Measurements from ENCODE around the gene AKAP3. TPM values are rescaled to one million over a fixed set of nuclear protein-coding genes. Genes with fewer than 3 reads are reported as not detected.

Gene AKAP3
- total and polyA plus RNA-seq, 10 of the 15 experiments (the other 5 are each of a cell fraction or from before 2014, with no cell fraction given): 0.40 to 2.4 (median 1.3) TPM

- H3K4me2 ChIP-seq (ENCODE audit: control insufficient read depth, insufficient read depth): no peak overlapping the region
- ChIA-PET POLR2A (no interaction called here), CTCF (interaction anchor here (2.1 kb wide), 1 partner anchor 9 kb away, joined by 9 read pairs; no protein-coding TSS in a partner anchor), RAD21 (ENCODE audit: unreplicated experiment) (no interaction called here), SMC1A (ENCODE audit: uncharacterized antibody, unreplicated experiment) (no interaction called here)
- 74% methylated on average over 6 of the region's 6 CpGs for WGBS (ENCODE audit: insufficient coverage, insufficient replicate concordance, low lambda C conversion rate, missing lambda C conversion rate)
- H3K36me3 ChIP-seq (ENCODE audit: control insufficient read depth in 2 of 2, insufficient read depth in 2 of 2, low read length in 1 of 2): no peaks in the 10 kb centered on the region
- no TSS peak for BruUV-seq (replicated peaks)
- no peak for FAIRE-seq
- no peaks in the 10 kb centered on the region for H3K79me2 ChIP-seq (ENCODE audit: control insufficient read depth, insufficient read depth, low read length)
- TF ChIP-seq SPI1 (IDR thresholded peaks at IDR 0.05; ENCODE audit: borderline replicate concordance, insufficient read depth, low read depth, low read length) (no peak), ZNF207 (IDR thresholded peaks at IDR 0.05; ENCODE audit: borderline replicate concordance) (no peak), EP300 (IDR thresholded peaks at IDR 0.05; ENCODE audit: borderline replicate concordance in 1 of 2, control insufficient read depth in 1 of 2, low read depth in 2 of 2, low read length in 2 of 2) (no peak), TARDBP (IDR thresholded peaks at IDR 0.05; ENCODE audit: borderline replicate concordance) (no peak), SMARCA5 (IDR thresholded peaks at IDR 0.05) (no peak), ESRRA (IDR thresholded peaks at IDR 0.05; ENCODE audit: low read length) (no peak), NR2C2 (IDR thresholded peaks at IDR 0.05; ENCODE audit: borderline replicate concordance, control insufficient read depth, insufficient read length, low read depth) (no peak), DPF2 (IDR thresholded peaks at IDR 0.05) (no peak), ZBTB40 (IDR thresholded peaks at IDR 0.05; ENCODE audit: borderline replicate concordance) (no peak), HSF1 (IDR thresholded peaks at IDR 0.05; ENCODE audit: low read depth, low read length) (no peak), KLF5 (IDR thresholded peaks at IDR 0.05; ENCODE audit: partially characterized antibody) (no peak)
- TF ChIP-seq, protein P1, sequence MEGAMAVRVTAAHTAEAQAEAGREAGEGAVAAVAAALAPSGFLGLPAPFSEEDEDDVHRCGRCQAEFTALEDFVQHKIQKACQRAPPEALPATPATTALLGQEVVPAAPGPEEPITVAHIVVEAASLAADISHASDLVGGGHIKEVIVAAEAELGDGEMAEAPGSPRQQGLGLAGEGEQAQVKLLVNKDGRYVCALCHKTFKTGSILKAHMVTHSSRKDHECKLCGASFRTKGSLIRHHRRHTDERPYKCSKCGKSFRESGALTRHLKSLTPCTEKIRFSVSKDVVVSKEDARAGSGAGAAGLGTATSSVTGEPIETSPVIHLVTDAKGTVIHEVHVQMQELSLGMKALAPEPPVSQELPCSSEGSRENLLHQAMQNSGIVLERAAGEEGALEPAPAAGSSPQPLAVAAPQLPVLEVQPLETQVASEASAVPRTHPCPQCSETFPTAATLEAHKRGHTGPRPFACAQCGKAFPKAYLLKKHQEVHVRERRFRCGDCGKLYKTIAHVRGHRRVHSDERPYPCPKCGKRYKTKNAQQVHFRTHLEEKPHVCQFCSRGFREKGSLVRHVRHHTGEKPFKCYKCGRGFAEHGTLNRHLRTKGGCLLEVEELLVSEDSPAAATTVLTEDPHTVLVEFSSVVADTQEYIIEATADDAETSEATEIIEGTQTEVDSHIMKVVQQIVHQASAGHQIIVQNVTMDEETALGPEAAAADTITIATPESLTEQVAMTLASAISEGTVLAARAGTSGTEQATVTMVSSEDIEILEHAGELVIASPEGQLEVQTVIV (IDR thresholded peaks at IDR 0.05; ENCODE audit: borderline replicate concordance, partially characterized antibody): no peak
- TF ChIP-seq, protein P2, sequence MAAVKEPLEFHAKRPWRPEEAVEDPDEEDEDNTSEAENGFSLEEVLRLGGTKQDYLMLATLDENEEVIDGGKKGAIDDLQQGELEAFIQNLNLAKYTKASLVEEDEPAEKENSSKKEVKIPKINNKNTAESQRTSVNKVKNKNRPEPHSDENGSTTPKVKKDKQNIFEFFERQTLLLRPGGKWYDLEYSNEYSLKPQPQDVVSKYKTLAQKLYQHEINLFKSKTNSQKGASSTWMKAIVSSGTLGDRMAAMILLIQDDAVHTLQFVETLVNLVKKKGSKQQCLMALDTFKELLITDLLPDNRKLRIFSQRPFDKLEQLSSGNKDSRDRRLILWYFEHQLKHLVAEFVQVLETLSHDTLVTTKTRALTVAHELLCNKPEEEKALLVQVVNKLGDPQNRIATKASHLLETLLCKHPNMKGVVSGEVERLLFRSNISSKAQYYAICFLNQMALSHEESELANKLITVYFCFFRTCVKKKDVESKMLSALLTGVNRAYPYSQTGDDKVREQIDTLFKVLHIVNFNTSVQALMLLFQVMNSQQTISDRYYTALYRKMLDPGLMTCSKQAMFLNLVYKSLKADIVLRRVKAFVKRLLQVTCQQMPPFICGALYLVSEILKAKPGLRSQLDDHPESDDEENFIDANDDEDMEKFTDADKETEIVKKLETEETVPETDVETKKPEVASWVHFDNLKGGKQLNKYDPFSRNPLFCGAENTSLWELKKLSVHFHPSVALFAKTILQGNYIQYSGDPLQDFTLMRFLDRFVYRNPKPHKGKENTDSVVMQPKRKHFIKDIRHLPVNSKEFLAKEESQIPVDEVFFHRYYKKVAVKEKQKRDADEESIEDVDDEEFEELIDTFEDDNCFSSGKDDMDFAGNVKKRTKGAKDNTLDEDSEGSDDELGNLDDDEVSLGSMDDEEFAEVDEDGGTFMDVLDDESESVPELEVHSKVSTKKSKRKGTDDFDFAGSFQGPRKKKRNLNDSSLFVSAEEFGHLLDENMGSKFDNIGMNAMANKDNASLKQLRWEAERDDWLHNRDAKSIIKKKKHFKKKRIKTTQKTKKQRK (IDR thresholded peaks at IDR 0.05; ENCODE audit: low read depth, low read length): no peak
- intact Hi-C loops (cut with micrococcal nuclease; ENCODE audit: unreplicated experiment) (no loop called here), in situ Hi-C loops (cut with MboI) (no loop called here)
- no peak overlapping the region for H2AFZ ChIP-seq (ENCODE audit: control insufficient read depth, low read depth, low read length)
- no peak for DNase-seq (ENCODE audit: low read depth, low spot score)
- H3K27ac ChIP-seq (ENCODE audit: control insufficient read depth, insufficient read depth): no peak overlapping the region
- no peak overlapping the region for H3K9ac ChIP-seq (ENCODE audit: control insufficient read depth, insufficient read depth, low read length)
- H3K9me3 ChIP-seq (replicated peaks; ENCODE audit: control insufficient read depth, insufficient read depth, low read length): no peaks in the 10 kb centered on the region
- H4K20me1 ChIP-seq (ENCODE audit: control insufficient read depth, insufficient read depth): no peaks in the 10 kb centered on the region
- H3K4me1 ChIP-seq (ENCODE audit: control insufficient read depth, insufficient read depth, low read length): no peaks in the 10 kb centered on the region
- no peaks in the 10 kb centered on the region for H3K27me3 ChIP-seq (replicated peaks in 1 of 2; ENCODE audit: control insufficient read depth in 2 of 2, insufficient read depth in 2 of 2, low read length in 1 of 2)
- ATAC-seq: no peak
- H3K4me3 ChIP-seq: no peak overlapping the region
Observed at GRCh38 chr12:4595881-4596280, 53.0 kb downstream of the AKAP3 start.
